GM21786 (cell line): ENCODE measurements around the gene PLEKHJ1.

Experiments used
- ATAC-seq: cut with Tn5 transposase; IDR thresholded peaks from one replicate; pipeline ENCODE4 v1.9.1; 2021; ENCODE audit not compliant: unreplicated experiment

Gene PLEKHJ1

DNA sequence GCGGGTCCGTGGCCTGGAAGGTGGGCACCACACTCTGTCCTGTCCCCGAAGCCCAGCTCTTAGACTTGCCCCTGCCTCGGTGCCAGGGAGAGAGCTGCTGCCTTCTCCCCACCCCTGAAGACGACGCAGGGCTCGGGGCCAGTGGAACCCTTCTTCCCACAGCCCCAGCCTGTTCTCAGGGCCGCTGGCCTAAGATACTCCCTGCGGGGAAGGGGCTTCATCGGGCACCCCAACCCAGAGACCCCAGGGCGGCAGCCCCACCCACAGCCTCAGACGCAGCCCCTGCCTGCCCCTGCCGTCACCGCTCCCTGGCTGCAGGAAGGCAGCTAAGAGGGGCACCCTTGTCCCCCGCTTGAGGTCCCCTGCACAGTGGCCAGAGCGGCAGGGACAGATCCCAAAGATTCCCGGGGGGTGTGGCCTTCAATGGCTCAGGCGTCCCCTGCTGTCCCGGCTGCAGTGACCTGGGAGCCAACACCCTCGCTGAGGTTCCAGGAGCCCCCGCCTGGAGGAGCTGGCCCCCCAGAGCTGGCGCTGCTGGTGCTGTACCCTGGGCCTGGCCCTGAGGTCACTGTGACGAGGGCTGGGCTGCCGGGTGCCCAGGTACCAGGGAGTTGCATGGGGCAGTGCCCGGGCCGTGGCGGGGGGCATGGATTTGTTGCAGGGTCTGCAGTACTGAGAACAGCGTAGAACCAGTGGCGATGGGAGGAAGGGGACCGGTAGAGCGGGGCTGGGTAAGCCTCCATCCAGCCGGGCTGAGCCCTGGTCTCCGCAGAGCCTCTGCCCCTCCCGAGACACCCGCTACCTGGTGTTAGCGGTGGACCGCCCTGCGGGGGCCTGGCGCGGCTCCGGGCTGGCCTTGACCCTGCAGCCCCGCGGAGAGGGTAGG lies 14.0 kb upstream of the PLEKHJ1 start:
- no peak for ATAC-seq

DNA sequence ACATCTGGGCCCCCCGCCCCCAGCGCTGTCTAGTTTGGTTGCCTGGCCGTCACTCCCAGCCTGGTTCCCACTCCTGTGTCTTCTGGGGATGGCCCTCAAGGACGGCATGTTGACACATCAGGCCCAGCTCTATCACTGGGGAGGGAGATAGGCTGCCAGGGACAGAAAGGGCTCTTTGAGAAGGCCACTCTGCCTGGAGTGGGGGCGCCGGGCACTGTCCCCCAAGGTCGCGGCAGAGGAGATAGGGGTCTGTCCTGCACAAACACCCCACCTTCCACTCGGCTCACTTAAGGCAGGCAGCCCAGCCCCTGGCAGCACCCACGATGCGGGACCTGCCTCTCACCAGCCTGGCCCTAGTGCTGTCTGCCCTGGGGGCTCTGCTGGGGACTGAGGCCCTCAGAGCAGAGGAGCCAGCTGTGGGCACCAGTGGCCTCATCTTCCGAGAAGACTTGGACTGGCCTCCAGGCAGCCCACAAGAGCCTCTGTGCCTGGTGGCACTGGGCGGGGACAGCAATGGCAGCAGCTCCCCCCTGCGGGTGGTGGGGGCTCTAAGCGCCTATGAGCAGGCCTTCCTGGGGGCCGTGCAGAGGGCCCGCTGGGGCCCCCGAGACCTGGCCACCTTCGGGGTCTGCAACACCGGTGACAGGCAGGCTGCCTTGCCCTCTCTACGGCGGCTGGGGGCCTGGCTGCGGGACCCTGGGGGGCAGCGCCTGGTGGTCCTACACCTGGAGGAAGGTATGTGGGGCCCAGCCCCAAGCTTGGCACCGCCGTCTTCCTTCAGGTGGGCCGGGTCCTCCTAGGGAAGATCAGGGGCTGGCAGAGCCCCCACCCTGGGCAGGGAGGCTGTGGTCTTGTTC lies 13.1 kb upstream of the PLEKHJ1 start, which contains the start of gene AMH:
Gene AMH, plus strand, starts transcription at position 314 of the 857 bp plus-strand sequence. Its CDS starts 10 bp downstream, at position 324.
- no peak for ATAC-seq

DNA sequence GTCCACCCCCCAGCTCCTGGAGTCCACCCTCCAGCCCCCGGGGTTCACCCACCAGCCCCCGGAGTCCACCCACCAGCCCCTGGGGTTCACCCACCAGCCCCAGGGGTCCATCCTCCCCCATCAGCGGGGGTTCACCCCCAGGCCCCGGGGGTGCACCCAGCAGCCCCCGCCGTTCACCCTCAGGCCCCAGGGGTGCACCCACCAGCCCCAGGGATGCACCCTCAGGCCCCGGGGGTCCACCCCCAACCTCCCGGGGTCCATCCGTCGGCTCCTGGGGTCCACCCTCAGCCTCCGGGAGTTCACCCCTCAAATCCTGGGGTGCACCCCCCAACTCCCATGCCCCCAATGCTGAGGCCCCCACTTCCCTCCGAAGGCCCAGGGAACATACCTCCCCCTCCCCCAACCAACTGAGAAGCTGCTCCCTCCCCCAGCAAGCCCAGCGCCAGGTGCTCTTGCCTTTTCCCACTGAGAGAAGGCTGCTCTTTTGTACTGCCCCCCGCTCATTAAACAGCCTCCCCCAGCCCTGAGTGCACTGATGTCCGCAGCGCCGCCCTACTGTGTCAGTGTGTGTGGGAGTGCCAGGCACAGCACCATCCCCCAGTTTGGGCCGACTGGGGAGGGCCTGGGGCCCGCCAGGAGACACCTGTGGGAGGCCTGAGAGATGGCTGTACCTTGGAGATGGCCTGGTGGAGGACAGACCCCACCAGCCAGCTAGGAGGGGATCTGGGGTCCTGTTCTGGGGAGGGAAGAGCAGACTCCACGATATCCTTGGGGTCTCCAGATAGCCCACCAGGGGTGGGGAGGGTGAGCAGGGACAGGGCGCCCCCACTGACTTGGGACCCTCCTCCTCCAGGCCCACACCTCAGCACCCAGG lies 12.2 kb upstream of the PLEKHJ1 start:
- ATAC-seq: no peak

DNA sequence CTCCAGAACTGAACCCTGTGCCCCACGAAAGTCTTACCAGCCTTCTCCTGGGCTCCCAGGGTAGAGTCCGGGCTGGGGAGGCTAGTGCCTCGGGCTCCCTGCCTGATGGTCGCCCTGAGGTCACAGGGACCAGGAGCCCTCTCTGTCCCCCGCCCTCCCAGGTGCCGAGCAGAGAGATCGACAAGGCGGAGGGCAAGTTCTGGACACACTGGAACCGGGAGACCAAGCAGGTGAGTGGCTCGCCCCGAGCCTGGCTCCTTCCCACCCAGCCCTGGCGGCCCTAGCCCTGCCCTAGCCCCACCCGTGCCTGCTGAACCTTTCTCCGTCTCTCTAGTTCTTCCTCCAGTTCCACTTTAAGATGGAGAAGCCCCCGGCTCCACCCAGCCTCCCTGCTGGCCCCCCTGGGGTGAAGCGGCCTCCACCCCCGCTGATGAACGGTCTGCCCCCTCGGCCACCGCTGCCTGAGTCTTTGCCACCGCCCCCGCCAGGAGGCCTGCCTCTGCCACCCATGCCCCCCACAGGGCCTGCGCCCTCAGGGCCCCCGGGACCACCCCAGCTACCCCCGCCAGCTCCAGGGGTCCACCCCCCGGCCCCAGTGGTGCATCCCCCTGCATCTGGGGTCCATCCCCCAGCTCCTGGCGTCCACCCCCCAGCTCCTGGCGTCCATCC lies 11.4 kb upstream of the PLEKHJ1 start:
- ATAC-seq: no peak

DNA sequence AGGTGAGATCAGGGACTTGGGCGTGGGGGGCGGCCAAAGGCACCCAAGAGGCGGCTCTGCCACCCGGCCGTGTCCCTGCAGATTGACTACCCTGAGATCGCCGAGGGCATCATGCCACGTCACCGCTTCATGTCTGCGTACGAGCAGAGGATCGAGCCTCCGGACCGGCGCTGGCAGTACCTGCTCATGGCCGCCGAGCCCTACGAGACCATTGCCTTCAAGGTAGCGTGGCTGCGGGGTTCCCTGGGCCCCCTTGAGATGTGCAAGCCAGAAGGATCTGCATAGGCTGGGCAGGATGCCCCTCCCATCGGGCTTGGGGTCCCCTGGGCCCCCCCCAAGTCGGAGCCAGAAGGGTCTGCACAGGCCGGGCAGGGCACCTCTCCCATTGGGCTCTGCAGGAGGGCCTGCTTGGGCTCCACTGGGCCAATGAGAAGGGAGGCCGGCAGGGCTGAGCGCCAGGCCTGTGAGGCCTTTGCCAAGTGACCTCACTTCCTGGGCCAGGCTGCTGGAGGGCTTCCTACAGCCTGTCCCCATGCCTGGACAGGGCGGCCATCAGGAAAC lies 10.8 kb upstream of the PLEKHJ1 start:
- no peak for ATAC-seq

DNA sequence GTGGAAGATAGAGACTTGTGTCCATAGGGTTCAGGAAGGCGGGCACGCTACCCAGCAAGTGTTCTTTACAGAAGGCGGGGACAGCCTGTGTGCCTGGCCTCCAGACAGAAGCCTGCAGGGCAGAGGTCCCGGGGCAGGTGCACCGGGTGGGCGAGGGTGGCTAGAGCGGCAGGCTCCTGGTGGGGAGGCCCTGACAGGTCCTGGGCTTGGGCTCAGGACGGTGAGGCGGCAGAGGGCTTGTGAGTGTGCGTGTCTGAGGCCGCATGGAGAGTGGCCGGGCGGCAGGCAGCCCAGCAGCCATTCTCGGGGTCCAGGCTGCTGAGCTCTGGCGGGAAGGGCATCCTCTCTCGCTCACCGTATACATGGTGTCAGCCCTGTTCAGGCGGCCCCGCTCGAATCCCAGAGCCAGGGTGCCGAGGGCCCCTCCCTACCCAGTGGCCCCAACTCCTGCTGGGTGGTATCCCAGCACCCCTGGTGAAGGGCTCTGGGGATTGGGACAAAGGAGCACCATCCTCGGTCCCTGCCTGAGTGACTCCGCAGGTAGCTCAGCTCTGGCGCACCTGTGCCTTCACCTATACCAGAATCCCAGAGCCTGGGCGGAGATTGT lies 10.0 kb upstream of the PLEKHJ1 start:
- no peak for ATAC-seq

DNA sequence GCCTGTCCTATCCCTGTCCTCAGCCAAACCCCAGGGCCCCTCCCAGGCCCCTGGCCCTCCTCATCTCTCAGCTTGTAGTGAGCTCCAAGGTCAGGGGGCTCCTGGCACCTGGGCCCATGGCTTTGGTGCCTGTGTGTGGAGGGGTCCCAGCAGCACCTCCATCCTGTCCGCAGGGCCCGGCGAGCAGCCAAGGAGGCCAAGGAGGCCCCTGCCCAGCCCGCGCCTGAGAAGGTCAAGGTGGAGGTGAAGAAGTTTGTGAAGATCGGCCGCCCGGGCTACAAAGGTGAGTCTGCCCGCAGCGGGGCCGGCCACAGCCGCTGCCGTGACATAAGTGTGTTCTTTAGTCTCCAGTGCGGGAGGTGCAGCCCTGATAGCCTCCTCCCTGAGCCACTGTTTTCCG lies 9.1 kb upstream of the PLEKHJ1 start:
- no peak for ATAC-seq

DNA sequence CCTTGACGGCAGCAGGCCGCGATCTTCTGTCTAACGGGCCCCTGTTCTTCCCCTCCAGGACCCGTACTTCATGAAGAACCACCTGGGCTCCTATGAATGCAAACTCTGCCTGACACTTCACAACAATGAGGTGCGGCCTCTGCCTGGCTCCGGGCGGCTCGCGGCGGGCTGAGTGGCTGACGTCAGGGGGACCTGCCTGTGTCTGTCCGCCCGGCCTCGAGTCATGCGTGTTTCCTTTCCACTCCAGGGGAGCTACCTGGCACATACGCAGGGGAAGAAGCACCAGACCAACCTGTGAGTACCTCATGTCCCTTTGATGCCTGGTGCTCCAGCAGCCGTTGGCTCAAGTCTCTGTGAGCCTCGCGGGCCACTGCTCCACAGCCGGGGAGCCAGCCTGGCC lies 8.4 kb upstream of the PLEKHJ1 start:
- ATAC-seq: no peak

DNA sequence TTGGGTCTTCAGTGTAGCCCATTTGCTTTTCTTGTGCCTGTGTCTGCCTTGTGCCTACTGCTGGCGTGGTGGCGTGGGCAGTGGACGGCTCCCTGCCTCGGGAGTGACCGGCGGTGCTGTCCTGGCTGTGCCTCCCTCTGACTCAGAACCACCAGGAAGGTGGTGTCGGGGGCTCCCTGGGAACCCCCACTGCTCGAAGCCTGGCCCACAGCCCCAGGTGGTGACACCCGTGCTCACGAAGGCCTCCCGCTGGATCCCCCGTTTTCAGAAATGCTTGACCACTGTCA lies 7.9 kb upstream of the PLEKHJ1 start:
- ATAC-seq: no peak

DNA sequence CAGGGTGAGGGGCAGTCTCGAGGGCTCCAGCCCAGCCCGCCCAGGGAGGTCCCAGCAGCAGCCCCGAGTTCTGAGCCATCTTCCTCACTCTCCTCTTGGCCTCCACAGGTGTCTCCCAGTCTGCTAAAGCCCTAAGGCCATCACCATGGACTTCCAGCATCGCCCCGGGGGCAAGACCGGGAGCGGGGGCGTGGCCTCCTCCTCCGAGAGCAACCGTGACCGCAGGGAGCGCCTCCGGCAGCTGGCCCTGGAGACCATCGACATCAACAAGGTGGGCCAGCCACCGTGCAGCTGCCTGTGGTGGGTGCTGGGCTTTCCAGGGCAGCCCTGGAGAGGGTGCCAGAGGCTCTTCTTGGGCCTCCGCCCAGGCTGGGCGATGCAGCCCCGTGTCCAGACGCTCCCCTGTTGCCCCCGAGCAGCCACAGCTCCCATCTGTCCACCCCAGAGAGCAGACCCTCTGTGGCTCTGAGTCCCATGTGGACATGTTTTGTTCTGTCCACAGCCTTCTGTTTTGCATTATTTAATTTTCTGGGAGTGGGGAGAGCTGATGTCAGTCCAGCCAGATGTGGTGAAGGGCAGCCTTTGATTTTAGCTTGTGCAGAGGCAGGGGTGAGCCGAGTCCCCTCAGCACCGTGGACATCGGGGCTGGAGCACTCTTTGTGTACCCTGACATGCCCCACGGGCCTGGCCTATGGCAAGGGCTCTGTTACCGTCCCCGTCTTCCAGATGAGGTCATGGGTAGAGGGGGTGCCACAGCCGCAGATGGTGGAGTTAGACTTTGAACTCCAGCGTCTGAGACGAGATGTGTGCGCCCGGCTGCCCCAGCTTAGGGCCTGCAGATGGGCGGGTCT lies 7.4 kb upstream of the PLEKHJ1 start:
- ATAC-seq: no peak

DNA sequence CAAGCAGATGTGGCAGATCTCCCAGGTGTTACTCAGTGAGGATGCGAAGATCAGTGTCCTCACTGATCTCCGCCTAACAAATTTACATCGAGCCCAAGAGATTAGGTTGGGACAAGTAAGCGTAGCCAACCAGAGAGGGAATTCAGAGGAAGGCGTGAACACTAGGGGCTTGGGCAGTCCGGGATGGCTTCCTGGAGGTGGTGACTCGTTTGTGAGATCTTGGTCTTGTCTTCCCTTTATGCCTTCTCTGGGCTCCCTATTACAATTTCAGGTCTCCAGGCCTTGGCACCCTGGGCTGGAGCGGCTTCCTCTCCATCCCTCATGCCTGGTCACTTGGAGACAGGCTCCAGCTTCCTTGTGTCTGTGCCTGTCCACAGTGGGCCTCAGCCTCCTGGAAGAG lies 6.7 kb upstream of the PLEKHJ1 start:
- ATAC-seq: no peak

DNA sequence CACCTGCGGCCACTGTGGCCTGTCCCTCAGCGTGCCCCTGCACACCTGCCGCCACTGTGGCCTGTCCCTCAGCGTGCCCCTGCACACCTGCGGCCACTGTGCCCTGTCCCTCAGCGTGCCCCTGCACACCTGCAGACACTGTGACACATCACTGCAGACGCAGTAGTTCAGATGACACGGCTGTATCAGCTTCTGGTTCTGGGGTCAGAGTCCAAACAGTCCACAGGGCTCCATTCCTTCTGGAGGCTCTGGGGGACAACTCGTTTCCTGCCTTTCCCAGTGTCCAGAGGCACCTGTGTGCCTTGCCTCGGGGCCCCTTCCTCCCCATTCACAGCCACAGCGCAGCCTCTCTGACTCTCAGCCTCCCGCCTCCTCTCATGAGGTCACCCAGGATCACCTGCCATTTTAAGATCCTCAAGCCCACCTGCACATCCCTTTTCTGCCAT lies 6.0 kb upstream of the PLEKHJ1 start:
- ATAC-seq: no peak

DNA sequence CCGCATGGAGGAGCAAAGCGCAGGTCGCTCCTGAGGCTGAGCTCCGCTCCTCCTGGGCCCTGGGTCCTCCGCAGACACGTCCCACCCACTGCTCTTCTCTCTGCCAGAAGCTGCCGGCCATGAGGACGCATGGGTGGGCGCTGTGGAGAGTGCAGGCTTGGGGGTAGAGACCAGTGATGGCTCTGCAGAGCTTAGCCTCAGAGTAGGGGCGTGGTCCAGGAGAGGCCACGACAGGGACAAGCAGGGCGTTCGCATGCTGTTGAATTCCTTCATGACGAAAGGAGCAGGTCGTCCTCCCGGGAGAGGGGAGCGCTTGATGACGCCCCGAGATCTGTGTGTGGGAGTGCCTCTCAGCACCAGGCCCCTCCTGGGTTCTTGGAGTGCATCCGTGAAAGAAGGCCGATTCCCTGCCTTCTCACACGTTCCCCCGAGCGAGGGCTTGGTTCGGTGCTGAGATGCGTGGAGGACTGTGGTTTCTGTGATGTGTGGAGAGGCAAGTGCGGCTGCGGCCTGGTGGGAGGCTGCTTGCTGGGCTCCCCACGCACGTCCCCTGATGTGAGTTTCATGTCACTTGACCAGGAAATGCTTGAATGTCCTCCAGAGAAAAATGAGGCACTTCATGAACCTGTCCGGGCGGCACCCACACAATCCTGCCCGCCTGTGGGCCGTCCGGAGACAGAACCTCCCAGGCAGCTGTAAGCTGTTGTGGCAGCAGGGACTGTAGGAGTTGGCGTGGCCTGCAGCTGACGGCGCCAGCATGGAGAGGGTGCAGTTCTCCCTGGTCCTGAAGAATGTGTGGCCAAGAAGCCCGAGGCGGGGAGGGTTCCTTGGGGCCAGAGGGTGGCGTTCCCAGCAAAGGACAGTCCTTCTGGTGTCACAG lies 5.0 kb upstream of the PLEKHJ1 start:
- no peak for ATAC-seq

DNA sequence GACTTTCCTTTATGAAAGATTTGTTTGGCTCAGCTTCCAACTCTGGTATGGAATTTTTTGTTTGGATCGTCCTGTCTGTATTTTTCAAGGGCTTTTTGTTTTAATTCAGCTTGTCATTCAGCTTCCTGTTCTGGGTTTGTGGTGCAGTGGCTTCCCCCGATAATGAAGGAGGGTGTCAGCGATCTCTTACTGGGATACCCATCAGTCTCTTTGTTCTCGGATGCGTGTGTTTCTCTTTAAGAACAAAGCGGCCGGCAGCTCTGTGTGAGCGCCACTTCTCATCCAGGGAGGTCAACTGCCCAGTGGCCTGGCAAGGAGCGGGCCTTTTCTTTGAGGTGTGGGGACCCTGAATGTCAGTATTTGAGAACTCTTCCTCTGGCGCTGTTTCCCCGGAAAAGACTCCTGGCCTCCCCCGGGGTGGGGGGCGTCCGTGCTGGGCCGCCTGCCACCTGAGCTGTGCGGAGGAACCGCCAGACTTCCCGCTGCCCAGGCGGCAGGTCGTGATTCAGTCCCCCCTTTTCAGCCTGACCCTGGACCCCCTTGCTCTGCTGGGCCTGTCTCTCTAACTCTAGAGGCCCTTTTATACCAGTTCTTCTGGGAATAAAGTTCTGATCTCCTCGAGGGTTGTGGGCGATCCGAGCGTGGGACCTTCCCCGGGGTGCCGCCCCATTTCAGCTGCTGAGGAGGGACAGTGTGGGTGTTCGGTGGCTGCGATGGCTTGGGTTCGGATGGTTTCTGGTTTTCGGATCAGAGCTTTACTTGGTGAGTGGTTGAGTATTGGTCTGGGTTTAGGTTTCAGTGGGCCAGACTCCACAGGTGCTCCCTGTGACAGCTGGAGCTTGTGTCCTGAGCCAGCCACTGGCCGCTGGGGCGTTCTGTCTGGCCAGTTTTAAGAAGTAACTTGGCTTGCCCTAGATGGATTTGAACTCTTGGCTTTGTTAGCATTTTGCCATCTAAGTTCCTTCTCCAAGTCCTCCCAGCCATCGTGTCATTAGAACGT lies 3.9 kb upstream of the PLEKHJ1 start:
- no peak for ATAC-seq

DNA sequence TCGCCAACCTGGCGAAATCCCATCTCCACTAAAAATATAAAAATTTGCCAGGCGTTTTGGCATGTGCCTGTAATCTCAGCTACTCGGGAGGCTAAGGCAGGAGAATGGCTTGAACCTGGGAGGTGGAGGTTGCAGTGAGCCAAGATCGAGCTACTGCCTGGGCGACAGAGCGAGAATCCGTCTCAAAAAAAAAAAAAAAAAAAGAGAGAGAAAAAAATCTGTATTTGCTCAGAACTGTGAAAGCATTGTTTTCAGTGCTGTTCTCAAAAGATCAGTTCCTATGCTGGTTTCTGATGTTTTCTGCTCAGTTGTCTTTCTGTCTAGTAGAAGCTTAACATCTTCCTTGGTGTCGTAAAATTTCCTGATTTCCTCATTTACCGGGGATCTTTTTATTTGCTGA lies 3.0 kb upstream of the PLEKHJ1 start:
- ATAC-seq: no peak

DNA sequence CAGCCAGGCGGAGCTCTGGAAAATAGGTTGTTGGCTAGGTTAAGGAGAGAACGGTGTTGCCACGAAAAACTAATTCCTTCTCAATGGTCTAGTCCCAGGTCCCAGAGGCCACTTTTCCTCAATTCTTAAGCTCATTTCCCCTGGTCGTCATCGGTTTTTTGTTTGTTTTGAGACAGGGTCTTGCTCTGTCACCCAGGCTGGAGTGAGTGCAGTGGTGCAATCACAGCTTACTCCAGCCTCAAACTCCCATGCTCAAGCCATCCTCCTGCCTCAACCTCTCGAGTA lies 1.7 kb upstream of the PLEKHJ1 start:
- ATAC-seq: no peak
